ENCODE data around the gene RAB5IF. TPM values are rescaled to one million over a fixed set of nuclear protein-coding genes. Genes with fewer than 3 reads are reported as not detected.

RAB5IF gene
- polyA plus RNA-seq, 1 donor from 2014 or later: 205 TPM

GRCh38 chr20:36632147-36632486, 26.5 kb downstream of the RAB5IF start:
- Histone ChIP-seq H3K4me2 (ENCODE audit: low read length) (no peak overlapping the region), H3K36me3 (ENCODE audit: insufficient read depth, low read length) (no peaks in the 10 kb centered on the region), H3K4me3 (ENCODE audit: low read length) (no peak overlapping the region), H3K27me3 (ENCODE audit: insufficient read depth, low read depth, low read length) (no peaks in the 10 kb centered on the region), H4K20me1 (ENCODE audit: insufficient read depth) (no peaks in the 10 kb centered on the region), H3K9me2 (ENCODE audit: insufficient read depth, low read length) (no peaks in the 10 kb centered on the region), H3K9me3 (ENCODE audit: low read length) (no peaks in the 10 kb centered on the region), H3K9ac (ENCODE audit: low read length) (no peak overlapping the region), H3K79me2 (replicated peaks; ENCODE audit: insufficient read depth, low read length) (no peaks in the 10 kb centered on the region), H3K27ac (ENCODE audit: low read length) (no peak overlapping the region), H3F3A (ENCODE audit: insufficient read depth, low read length, poor library complexity, severe bottlenecking) (no peaks in the 10 kb centered on the region), H2AFZ (ENCODE audit: low read depth, low read length) (no peak overlapping the region)
- no peak for TF ChIP-seq RAD21 (conservative IDR thresholded peaks at IDR 0.05)
- TF ChIP-seq, protein P1, sequence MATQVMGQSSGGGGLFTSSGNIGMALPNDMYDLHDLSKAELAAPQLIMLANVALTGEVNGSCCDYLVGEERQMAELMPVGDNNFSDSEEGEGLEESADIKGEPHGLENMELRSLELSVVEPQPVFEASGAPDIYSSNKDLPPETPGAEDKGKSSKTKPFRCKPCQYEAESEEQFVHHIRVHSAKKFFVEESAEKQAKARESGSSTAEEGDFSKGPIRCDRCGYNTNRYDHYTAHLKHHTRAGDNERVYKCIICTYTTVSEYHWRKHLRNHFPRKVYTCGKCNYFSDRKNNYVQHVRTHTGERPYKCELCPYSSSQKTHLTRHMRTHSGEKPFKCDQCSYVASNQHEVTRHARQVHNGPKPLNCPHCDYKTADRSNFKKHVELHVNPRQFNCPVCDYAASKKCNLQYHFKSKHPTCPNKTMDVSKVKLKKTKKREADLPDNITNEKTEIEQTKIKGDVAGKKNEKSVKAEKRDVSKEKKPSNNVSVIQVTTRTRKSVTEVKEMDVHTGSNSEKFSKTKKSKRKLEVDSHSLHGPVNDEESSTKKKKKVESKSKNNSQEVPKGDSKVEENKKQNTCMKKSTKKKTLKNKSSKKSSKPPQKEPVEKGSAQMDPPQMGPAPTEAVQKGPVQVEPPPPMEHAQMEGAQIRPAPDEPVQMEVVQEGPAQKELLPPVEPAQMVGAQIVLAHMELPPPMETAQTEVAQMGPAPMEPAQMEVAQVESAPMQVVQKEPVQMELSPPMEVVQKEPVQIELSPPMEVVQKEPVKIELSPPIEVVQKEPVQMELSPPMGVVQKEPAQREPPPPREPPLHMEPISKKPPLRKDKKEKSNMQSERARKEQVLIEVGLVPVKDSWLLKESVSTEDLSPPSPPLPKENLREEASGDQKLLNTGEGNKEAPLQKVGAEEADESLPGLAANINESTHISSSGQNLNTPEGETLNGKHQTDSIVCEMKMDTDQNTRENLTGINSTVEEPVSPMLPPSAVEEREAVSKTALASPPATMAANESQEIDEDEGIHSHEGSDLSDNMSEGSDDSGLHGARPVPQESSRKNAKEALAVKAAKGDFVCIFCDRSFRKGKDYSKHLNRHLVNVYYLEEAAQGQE (IDR thresholded peaks at IDR 0.05; ENCODE audit: borderline replicate concordance): no peak
- no peak for TF ChIP-seq MXI1 (conservative IDR thresholded peaks at IDR 0.05; ENCODE audit: poor library complexity, severe bottlenecking)

DNA sequence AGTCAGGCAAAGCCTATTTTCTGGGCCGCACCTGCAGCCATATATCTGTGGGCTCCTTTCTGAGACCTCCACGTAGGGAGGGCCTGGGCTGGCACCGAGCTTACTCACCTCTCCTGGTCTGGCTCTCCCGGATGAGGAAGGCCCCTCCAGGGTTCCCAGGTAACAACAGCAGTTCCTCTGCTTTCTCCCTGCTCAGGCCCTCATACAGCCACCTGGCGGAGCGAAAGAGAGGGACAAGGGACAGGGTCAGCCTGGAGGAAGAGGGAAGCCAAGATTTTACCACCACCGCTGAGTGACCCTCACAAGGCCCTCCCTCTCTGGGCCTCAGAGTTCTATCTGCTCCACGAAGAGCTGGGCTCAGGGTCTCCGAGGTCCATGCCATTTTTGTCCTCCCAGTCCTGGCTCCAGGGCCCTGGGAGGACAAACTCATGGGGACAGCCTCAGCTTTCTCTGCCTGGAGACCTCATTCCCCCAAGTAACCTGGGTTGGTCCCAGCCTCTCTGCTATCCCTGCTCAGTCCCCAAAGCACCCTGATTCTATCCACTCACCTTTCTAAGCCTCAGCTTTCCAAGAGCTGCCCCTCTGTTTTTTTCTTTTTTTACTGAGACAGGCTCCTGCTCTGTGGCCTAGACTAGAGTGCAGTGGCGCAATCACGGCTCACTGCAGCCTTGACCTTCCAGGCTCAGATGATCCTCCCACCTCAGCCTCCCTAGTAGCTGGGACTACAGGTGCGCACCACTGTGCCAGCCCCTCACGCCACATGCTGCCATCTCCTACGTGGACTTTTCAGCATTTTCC, 27.1 kb downstream of the RAB5IF start:
- H2AFZ ChIP-seq (ENCODE audit: low read depth, low read length): no peak overlapping the region

More for the DNA sequence above, 27.1 kb downstream of the RAB5IF start:
- Histone ChIP-seq H3K4me3 (ENCODE audit: low read length) (no peak overlapping the region), H3K4me2 (ENCODE audit: low read length) (no peak overlapping the region), H3K9me2 (ENCODE audit: insufficient read depth, low read length) (no peaks in the 10 kb centered on the region), H3K9me3 (ENCODE audit: low read length) (no peaks in the 10 kb centered on the region), H3K36me3 (ENCODE audit: insufficient read depth, low read length) (no peaks in the 10 kb centered on the region), H3K79me2 (replicated peaks; ENCODE audit: insufficient read depth, low read length) (no peaks in the 10 kb centered on the region), H3K9ac (ENCODE audit: low read length) (no peak overlapping the region), H4K20me1 (ENCODE audit: insufficient read depth) (no peaks in the 10 kb centered on the region), H3K27ac (ENCODE audit: low read length) (no peak overlapping the region), H3K27me3 (ENCODE audit: insufficient read depth, low read depth, low read length) (no peaks in the 10 kb centered on the region), H3F3A (ENCODE audit: insufficient read depth, low read length, poor library complexity, severe bottlenecking) (no peaks in the 10 kb centered on the region)
- TF ChIP-seq SMC3 (conservative IDR thresholded peaks at IDR 0.05; ENCODE audit: poor library complexity) (no peak), TAF1 (IDR thresholded peaks at IDR 0.05; ENCODE audit: low read depth) (no peak), MXI1 (conservative IDR thresholded peaks at IDR 0.05; ENCODE audit: poor library complexity, severe bottlenecking) (no peak), EZH2 (IDR thresholded peaks at IDR 0.05; ENCODE audit: borderline replicate concordance, insufficient read depth, low read length, poor library complexity, severe bottlenecking) (no peak), EP300 (conservative IDR thresholded peaks at IDR 0.05; ENCODE audit: poor library complexity, severe bottlenecking) (no peak), POLR2AphosphoS5 (IDR thresholded peaks at IDR 0.05) (no peak), RAD21 (conservative IDR thresholded peaks at IDR 0.05) (no peak)
- TF ChIP-seq, protein P1 (IDR thresholded peaks at IDR 0.05; ENCODE audit: borderline replicate concordance): no peak
- TF ChIP-seq, protein P2, sequence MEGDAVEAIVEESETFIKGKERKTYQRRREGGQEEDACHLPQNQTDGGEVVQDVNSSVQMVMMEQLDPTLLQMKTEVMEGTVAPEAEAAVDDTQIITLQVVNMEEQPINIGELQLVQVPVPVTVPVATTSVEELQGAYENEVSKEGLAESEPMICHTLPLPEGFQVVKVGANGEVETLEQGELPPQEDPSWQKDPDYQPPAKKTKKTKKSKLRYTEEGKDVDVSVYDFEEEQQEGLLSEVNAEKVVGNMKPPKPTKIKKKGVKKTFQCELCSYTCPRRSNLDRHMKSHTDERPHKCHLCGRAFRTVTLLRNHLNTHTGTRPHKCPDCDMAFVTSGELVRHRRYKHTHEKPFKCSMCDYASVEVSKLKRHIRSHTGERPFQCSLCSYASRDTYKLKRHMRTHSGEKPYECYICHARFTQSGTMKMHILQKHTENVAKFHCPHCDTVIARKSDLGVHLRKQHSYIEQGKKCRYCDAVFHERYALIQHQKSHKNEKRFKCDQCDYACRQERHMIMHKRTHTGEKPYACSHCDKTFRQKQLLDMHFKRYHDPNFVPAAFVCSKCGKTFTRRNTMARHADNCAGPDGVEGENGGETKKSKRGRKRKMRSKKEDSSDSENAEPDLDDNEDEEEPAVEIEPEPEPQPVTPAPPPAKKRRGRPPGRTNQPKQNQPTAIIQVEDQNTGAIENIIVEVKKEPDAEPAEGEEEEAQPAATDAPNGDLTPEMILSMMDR (IDR thresholded peaks at IDR 0.05; ENCODE audit: poor library complexity, severe bottlenecking): no peak
